CD4-positive, CD25-positive, alpha-beta regulatory T cell (primary cell): ENCODE data around the gene TCEAL9. TPM values are rescaled to one million over a fixed set of nuclear protein-coding genes. Genes with fewer than 3 reads are reported as not detected.

ENCODE experiments used
- ATAC-seq, 2 donors: fragments of 150-1000 bp; cut with Tn5 transposase; one replicate each; pipeline ENCODE4 v1.10.0; 2021; ENCODE audit warnings: low read depth in 2 of 2, moderate number of reproducible peaks in 2 of 2, moderate library complexity in 1 of 2
- DNase-seq, 3 donors: peaks; one replicate each; pipeline versions ENCODE4 v3.0.0 to v3.0.0-alpha.2; 2012 to 2022; ENCODE audit warnings: mixed read lengths in 1 of 3
- H3K27ac ChIP-seq: one replicate; pipeline ENCODE4 v1.7.0; 2013; ENCODE audit warnings: mild to moderate bottlenecking, low read length; ENCODE audit not compliant: insufficient read depth, poor library complexity, severe bottlenecking
- H3K27me3 ChIP-seq: one replicate; pipeline ENCODE4 v1.7.0; 2013; ENCODE audit warnings: low read length; ENCODE audit not compliant: control insufficient read depth, insufficient read depth
- H3K36me3 ChIP-seq: one replicate; pipeline ENCODE4 v1.7.0; 2013; ENCODE audit warnings: mild to moderate bottlenecking, low read length, moderate library complexity; ENCODE audit not compliant: control insufficient read depth, insufficient read depth
- H3K4me1 ChIP-seq: 2 replicates; pipeline ENCODE4 v1.7.0; 2013; ENCODE audit warnings: mild to moderate bottlenecking, low read length; ENCODE audit not compliant: insufficient read depth, control insufficient read depth, poor library complexity, severe bottlenecking
- H3K4me3 ChIP-seq: one replicate; pipeline ENCODE4 v1.7.0; 2013; ENCODE audit warnings: low read depth, mild to moderate bottlenecking, low read length, moderate library complexity
- H3K9me3 ChIP-seq, 2 experiments: 1 replicate in 1 of 2; 2 replicates in 1 of 2; pipeline ENCODE4 v1.7.0; 2013; ENCODE audit warnings: low read length in 2 of 2, mild to moderate bottlenecking in 1 of 2, moderate library complexity in 1 of 2; ENCODE audit not compliant: control insufficient read depth in 2 of 2
- H3K27ac Mint-ChIP-seq, 3 donors: one replicate each; pipeline ENCODE4 v1.8.0; 2020 to 2022; ENCODE audit warnings: mild to moderate bottlenecking in 3 of 3, mixed read lengths in 3 of 3, moderate library complexity in 2 of 3
- H3K27me3 Mint-ChIP-seq: one replicate; pipeline ENCODE4 v1.8.0; 2022; ENCODE audit warnings: mild to moderate bottlenecking, mixed read lengths
- H3K36me3 Mint-ChIP-seq: one replicate; pipeline ENCODE4 v1.8.0; 2020; ENCODE audit warnings: mixed read lengths
- H3K4me1 Mint-ChIP-seq, 4 donors: one replicate each; pipeline ENCODE4 v1.8.0; 2020 to 2022; ENCODE audit warnings: mixed read lengths in 4 of 4, mild to moderate bottlenecking in 1 of 4
- H3K4me3 Mint-ChIP-seq, 4 donors: one replicate each; pipeline ENCODE4 v1.8.0; 2020 to 2022; ENCODE audit warnings: mild to moderate bottlenecking in 4 of 4, mixed read lengths in 4 of 4, moderate library complexity in 3 of 4
- H3K9me3 Mint-ChIP-seq, 7 donors: one replicate each; pipeline ENCODE4 v1.8.0; 2020 to 2022; ENCODE audit warnings: mixed read lengths in 7 of 7, mild to moderate bottlenecking in 3 of 7, moderate library complexity in 2 of 7
- polyA plus RNA-seq, 4 donors: library from polyadenylated mRNA; unstranded; fragments of 300-500 nt; fragmentation: Illumina TruSeq; gene quantifications; one replicate each; pipeline ENCODE4 v1.2.3, GENCODE V29; 2021
- total RNA-seq: library from RNA; stranded (reverse); gene quantifications from one replicate; pipeline ENCODE4 v1.2.3, GENCODE V29; 2022

Gene TCEAL9, protein sequence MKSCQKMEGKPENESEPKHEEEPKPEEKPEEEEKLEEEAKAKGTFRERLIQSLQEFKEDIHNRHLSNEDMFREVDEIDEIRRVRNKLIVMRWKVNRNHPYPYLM
- total RNA-seq, result 1.2 TPM
- polyA plus RNA-seq, result 1 to 10 TPM in 2 of 4 donors, under 1 TPM in 2; 0.39 to 1.7 (median 1.2) TPM

DNA sequence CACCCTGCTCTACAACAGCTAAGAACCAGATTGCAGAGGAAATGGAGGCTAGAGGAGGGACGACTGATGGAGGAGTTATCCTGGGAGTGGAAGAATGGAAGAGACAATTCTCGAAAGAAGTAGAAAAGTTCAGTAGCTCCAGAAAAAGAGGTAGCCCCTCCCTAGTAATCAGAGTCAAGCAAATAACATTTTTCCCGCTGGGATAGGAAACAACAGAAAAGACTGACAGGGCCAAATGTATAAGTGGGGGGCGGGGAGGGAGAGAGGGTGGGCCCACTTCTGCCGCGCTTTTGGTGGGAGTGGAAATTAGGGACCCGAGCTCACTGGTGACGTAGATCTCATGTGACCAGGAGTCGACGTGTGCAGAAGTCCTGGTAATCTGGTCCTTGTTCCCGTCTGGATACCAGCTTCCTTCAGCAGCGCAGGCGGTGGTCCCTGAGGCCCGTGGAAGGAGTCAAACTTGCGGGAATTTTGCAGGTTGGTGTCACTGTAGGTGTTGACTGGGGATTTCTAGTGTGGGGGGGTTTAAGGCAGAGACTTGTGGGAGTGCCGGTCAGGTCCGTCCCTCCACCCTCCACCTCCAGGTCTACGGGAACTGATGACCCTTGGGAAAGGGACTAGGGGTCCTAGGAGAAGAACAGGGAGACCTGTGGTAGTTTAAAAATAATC lies at the start of gene TCEAL9:
TCEAL9 (plus strand) TSS at position 377 of the 669 bp plus-strand sequence. CDS start 1,179 bp downstream, outside the sequence.
- no peaks in the 10 kb centered on the region for H3K4me1 ChIP-seq
- Mint-ChIP-seq H3K4me1 (peaks cover 0 to 10% (median 4%) of the 10 kb centered on the region in 4 donors), H3K9me3 (no peaks in the 10 kb centered on the region), H3K27ac (peak within 1 kb of the TSS; percentile 38 to 72 (median 49)), H3K4me3 (peak within 1 kb of the TSS; percentile 36 to 82 (median 80)), H3K27me3 (peaks cover 36% of the 10 kb centered on the region), H3K36me3 (no peaks in the 10 kb centered on the region)
- no peaks in the 10 kb centered on the region for H3K27me3 ChIP-seq
- H3K4me3 ChIP-seq, result peak within 1 kb of the TSS; percentile 48
- no peak for DNase-seq
- no peak for ATAC-seq
- H3K27ac ChIP-seq, result no peak within 1 kb of the TSS
- H3K9me3 ChIP-seq, result no peaks in the 10 kb centered on the region
- no peaks in the 10 kb centered on the region for H3K36me3 ChIP-seq

GRCh38 chrX:103309860-103310554 lies 46.3 kb upstream of the TCEAL9 start:
- Histone ChIP-seq H3K4me1 (no peaks in the 10 kb centered on the region), H3K9me3 (no peaks in the 10 kb centered on the region), H3K4me3 (no peak overlapping the region), H3K27ac (peak overlapping the region; percentile 74), H3K36me3 (no peaks in the 10 kb centered on the region), H3K27me3 (no peaks in the 10 kb centered on the region)
- ATAC-seq (no peak), DNase-seq (peak in 2 of 3 donors; percentile 1)
- Mint-ChIP-seq H3K9me3 (no peaks in the 10 kb centered on the region), H3K27me3 (peaks cover 11% of the 10 kb centered on the region), H3K4me1 (peaks cover 0 to 9% (median 2%) of the 10 kb centered on the region in 4 donors), H3K36me3 (no peaks in the 10 kb centered on the region), H3K27ac (peak overlapping the region in 1 of 3 donors; percentile 14), H3K4me3 (peak overlapping the region in 3 of 4 donors; percentile 67 to 76 (median 71))

- no peaks in the 10 kb centered on the region for H3K36me3 Mint-ChIP-seq
- peaks cover 0 to 9% (median 2%) of the 10 kb centered on the region in 4 donors for H3K4me1 Mint-ChIP-seq
- H3K27ac Mint-ChIP-seq, result peak within 1 kb of the TSS; percentile 44 to 88 (median 83)
- peak within 1 kb of the TSS; percentile 82 to 88 (median 85) for H3K4me3 Mint-ChIP-seq
- Histone ChIP-seq H3K27ac (peak within 1 kb of the TSS; percentile 74), H3K4me3 (no peak within 1 kb of the TSS), H3K27me3 (no peaks in the 10 kb centered on the region), H3K9me3 (no peaks in the 10 kb centered on the region), H3K36me3 (no peaks in the 10 kb centered on the region), H3K4me1 (no peaks in the 10 kb centered on the region)
- H3K27me3 Mint-ChIP-seq, result peaks cover 11% of the 10 kb centered on the region
- peak; percentile 77 to 85 (median 81) for DNase-seq
- no peaks in the 10 kb centered on the region for H3K9me3 Mint-ChIP-seq
- peak; percentile 98 to 99 for ATAC-seq
Measured at GRCh38 chrX:103310555-103311398, 45.5 kb upstream of the TCEAL9 start, which contains the start of gene BEX2. TSS of gene BEX2 (minus strand) at chrX:103310990. CDS start at chrX:103309976, 1,014 bp downstream.

GRCh38 chrX:103311399-103311780 lies 44.9 kb upstream of the TCEAL9 start:
- H3K4me3 ChIP-seq, result no peak overlapping the region
- no peaks in the 10 kb centered on the region for H3K36me3 ChIP-seq
- H3K27me3 ChIP-seq, result no peaks in the 10 kb centered on the region
- ATAC-seq (no peak), DNase-seq (no peak)
- H3K27ac ChIP-seq, result no peak overlapping the region
- Mint-ChIP-seq H3K4me1 (peaks cover 0 to 9% (median 2%) of the 10 kb centered on the region in 4 donors), H3K36me3 (no peaks in the 10 kb centered on the region), H3K27ac (no peak overlapping the region), H3K4me3 (peak overlapping the region in 3 of 4 donors; percentile 82 to 87 (median 83)), H3K27me3 (peaks cover 11% of the 10 kb centered on the region), H3K9me3 (no peaks in the 10 kb centered on the region)
- H3K9me3 ChIP-seq, result no peaks in the 10 kb centered on the region
- H3K4me1 ChIP-seq, result no peaks in the 10 kb centered on the region

DNA sequence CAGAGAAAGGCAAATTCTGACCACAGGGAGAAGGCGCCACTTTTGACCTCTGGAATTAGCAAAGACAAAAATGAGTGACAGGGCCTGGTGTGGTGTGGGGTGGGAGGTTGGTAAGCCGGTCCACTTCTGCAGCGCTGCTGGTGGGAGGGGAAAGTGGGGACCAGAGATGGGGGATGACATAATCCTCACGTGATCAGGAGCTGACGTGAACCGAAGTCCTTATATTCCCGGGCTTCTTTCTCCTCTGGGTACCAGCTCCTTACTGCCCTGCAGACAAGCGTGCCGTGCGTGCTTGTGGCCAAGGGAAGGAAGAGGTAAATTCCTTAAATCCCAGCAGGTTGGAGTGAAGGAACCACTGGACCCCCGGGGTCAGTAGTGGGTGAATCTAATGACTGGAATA lies 26.3 kb upstream of the TCEAL9 start, which contains the start of gene TCEAL7:
TCEAL7 (plus strand) TSS at position 249 of the 400 bp plus-strand sequence. CDS start 1,165 bp downstream, outside the sequence.
- Mint-ChIP-seq H3K27ac (peak within 1 kb of the TSS in 1 of 3 donors; percentile 63), H3K9me3 (no peaks in the 10 kb centered on the region), H3K36me3 (no peaks in the 10 kb centered on the region), H3K27me3 (peaks cover 16% of the 10 kb centered on the region), H3K4me3 (peak within 1 kb of the TSS in 1 of 4 donors; percentile 47), H3K4me1 (peaks cover 0 to 3% (median 0%) of the 10 kb centered on the region in 4 donors)
- DNase-seq (no peak), ATAC-seq (no peak)
- H3K27me3 ChIP-seq, result no peaks in the 10 kb centered on the region
- no peaks in the 10 kb centered on the region for H3K4me1 ChIP-seq
- no peaks in the 10 kb centered on the region for H3K36me3 ChIP-seq
- no peaks in the 10 kb centered on the region for H3K9me3 ChIP-seq
- H3K4me3 ChIP-seq, result no peak within 1 kb of the TSS
- no peak within 1 kb of the TSS for H3K27ac ChIP-seq

- Mint-ChIP-seq H3K27ac (no peak overlapping the region), H3K27me3 (peaks cover 16% of the 10 kb centered on the region), H3K4me3 (peak overlapping the region in 1 of 4 donors; percentile 47), H3K36me3 (no peaks in the 10 kb centered on the region), H3K9me3 (no peaks in the 10 kb centered on the region), H3K4me1 (peaks cover 0 to 3% (median 0%) of the 10 kb centered on the region in 4 donors)
- H3K36me3 ChIP-seq, result no peaks in the 10 kb centered on the region
- no peaks in the 10 kb centered on the region for H3K27me3 ChIP-seq
- no peaks in the 10 kb centered on the region for H3K9me3 ChIP-seq
- no peak overlapping the region for H3K4me3 ChIP-seq
- ATAC-seq (no peak), DNase-seq (no peak)
- H3K4me1 ChIP-seq, result no peaks in the 10 kb centered on the region
- no peak overlapping the region for H3K27ac ChIP-seq
Measured at GRCh38 chrX:103330681-103331288, 25.5 kb upstream of the TCEAL9 start.

- H3K27ac ChIP-seq, result no peak overlapping the region
- H3K4me3 Mint-ChIP-seq, result no peak overlapping the region
- no peaks in the 10 kb centered on the region for H3K36me3 Mint-ChIP-seq
- H3K9me3 Mint-ChIP-seq, result no peaks in the 10 kb centered on the region
- no peak overlapping the region for H3K4me3 ChIP-seq
- H3K27me3 ChIP-seq, result no peaks in the 10 kb centered on the region
- DNase-seq (no peak), ATAC-seq (no peak)
- no peak overlapping the region for H3K27ac Mint-ChIP-seq
- peaks cover 8% of the 10 kb centered on the region for H3K27me3 Mint-ChIP-seq
- H3K36me3 ChIP-seq, result no peaks in the 10 kb centered on the region
- peaks cover 0 to 6% (median 4%) of the 10 kb centered on the region in 4 donors for H3K4me1 Mint-ChIP-seq
- no peaks in the 10 kb centered on the region for H3K4me1 ChIP-seq
- no peaks in the 10 kb centered on the region for H3K9me3 ChIP-seq
Measured at GRCh38 chrX:103338663-103339062, 17.6 kb upstream of the TCEAL9 start.
